HL-60 (cell line): ENCODE results near the gene CUEDC2.
A peak's percentile ranks its signal among the peaks of the same experiment; 100 is the strongest.

Source experiments
- DNase-seq, 2 experiments: peaks; one replicate each; pipeline ENCODE4 v3.0.0-alpha.2; 2010 to 2020; ENCODE audit warnings: low read depth in 1 of 2, low spot score in 1 of 2
- H3K27ac ChIP-seq: fragments of 250-450 bp; sonication (Bioruptor Pico); replicated peaks from 2 replicates; pipeline ENCODE4 v1.5.1; 2020; ENCODE audit warnings: mild to moderate bottlenecking, moderate library complexity
- H3K27me3 ChIP-seq: fragments of 250-450 bp; sonication (Bioruptor Pico); 2 replicates; pipeline ENCODE4 v1.5.1; 2021; ENCODE audit warnings: mild to moderate bottlenecking, moderate library complexity; ENCODE audit not compliant: insufficient read depth, poor library complexity, severe bottlenecking
- H3K4me3 ChIP-seq: replicated peaks from 2 replicates; pipeline ENCODE4 v1.5.1; 2011; ENCODE audit warnings: mild to moderate bottlenecking, control low read depth, low read length; ENCODE audit not compliant: insufficient read depth
- GABPA ChIP-seq: IDR thresholded peaks from 2 replicates; pipeline ENCODE4 v1.6.1; 2012; ENCODE audit warnings: low read depth
- POLR2AphosphoS5 ChIP-seq: IDR thresholded peaks from 2 replicates; pipeline ENCODE4 v1.6.1; 2012; ENCODE audit warnings: low read depth
- SPI1 ChIP-seq: IDR thresholded peaks from 2 replicates; pipeline ENCODE4 v1.6.1; 2012; ENCODE audit warnings: low read depth, mild to moderate bottlenecking, borderline replicate concordance
- TF ChIP-seq, protein P1 (sequence below): IDR thresholded peaks from one replicate; pipeline ENCODE4 v1.5.1; 2011; ENCODE audit warnings: low read length, control low read depth, inconsistent platforms; ENCODE audit not compliant: insufficient read depth
- TF ChIP-seq, protein P2 (sequence below): IDR thresholded peaks from 2 replicates; pipeline ENCODE4 v1.6.1; 2012; ENCODE audit warnings: low read depth; ENCODE audit not compliant: insufficient replicate concordance

Gene CUEDC2

DNA sequence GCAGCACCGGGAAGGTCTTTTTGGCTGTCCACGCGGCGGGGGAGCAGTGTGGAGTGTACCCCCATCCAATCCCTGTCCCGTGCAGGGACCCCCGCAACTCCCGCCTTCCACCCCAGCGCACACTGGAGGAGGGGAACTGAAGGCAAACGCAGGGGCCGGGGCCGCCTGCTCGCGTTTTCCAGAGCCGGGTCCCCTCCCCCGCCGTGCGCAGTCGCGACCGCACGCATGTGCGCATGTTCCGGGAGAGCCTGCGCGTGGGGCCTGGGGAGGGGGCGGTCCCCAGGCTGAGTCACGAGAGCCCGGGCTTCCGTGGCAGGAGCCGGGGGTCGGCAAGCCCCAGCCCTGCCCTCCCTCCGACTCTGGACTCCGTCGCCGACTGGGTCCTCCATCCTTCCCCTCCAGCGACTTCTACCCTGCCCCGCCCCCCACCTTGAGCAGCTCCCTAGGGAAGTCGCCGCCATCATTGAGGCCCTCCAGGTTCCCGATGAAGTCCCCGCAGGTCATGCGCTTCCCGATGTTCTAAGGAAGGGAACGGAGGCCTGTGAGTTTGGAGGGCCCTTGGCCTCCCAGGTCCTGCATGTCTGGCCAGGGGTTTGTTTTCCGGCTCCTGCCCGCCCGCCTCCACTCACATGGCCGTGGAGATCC lies 21.8 kb downstream of the CUEDC2 start:
- H3K4me3 ChIP-seq = peak overlapping the region; percentile 30

DNA sequence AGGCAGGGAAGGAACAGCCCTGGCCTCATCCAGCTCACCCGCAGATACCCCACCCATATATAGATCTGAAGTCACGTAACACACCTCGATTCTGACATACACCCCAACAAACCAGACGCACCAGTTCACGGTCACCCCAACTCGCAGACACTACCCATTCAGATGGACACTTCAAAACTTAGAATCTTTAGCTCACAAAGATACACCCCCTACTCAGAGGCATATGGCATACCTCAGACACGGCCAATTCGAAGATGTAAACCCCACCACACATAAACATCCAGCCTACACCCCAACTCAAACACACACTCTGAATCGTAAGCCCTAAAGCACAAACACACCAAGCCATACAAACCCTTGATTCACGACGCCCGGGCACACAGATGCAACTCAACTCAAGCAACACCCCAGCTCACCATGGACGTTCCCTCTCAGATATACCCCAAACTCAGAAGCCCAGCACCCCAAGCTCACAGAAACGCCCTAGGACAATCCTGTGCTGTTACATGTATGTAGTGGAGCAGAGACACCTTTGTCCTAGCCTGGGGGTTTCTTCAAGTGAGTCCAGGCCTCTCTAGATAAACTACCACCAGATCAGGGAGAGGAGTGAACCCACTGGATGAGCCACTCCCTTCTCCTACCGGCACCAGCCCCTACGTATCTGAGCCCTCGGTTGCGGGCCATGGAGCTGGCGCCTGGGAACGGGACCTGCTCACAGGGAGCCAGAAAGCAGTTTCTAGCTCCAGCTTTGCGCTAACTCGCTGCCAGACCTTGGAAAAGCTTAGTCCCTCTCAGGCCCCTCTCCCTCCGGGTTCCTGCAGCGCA lies 22.6 kb downstream of the CUEDC2 start:
- TF ChIP-seq, protein P1, sequence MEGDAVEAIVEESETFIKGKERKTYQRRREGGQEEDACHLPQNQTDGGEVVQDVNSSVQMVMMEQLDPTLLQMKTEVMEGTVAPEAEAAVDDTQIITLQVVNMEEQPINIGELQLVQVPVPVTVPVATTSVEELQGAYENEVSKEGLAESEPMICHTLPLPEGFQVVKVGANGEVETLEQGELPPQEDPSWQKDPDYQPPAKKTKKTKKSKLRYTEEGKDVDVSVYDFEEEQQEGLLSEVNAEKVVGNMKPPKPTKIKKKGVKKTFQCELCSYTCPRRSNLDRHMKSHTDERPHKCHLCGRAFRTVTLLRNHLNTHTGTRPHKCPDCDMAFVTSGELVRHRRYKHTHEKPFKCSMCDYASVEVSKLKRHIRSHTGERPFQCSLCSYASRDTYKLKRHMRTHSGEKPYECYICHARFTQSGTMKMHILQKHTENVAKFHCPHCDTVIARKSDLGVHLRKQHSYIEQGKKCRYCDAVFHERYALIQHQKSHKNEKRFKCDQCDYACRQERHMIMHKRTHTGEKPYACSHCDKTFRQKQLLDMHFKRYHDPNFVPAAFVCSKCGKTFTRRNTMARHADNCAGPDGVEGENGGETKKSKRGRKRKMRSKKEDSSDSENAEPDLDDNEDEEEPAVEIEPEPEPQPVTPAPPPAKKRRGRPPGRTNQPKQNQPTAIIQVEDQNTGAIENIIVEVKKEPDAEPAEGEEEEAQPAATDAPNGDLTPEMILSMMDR = no peak
- TF ChIP-seq SPI1 (no peak), POLR2AphosphoS5 (no peak), GABPA (no peak)
- TF ChIP-seq, protein P2, sequence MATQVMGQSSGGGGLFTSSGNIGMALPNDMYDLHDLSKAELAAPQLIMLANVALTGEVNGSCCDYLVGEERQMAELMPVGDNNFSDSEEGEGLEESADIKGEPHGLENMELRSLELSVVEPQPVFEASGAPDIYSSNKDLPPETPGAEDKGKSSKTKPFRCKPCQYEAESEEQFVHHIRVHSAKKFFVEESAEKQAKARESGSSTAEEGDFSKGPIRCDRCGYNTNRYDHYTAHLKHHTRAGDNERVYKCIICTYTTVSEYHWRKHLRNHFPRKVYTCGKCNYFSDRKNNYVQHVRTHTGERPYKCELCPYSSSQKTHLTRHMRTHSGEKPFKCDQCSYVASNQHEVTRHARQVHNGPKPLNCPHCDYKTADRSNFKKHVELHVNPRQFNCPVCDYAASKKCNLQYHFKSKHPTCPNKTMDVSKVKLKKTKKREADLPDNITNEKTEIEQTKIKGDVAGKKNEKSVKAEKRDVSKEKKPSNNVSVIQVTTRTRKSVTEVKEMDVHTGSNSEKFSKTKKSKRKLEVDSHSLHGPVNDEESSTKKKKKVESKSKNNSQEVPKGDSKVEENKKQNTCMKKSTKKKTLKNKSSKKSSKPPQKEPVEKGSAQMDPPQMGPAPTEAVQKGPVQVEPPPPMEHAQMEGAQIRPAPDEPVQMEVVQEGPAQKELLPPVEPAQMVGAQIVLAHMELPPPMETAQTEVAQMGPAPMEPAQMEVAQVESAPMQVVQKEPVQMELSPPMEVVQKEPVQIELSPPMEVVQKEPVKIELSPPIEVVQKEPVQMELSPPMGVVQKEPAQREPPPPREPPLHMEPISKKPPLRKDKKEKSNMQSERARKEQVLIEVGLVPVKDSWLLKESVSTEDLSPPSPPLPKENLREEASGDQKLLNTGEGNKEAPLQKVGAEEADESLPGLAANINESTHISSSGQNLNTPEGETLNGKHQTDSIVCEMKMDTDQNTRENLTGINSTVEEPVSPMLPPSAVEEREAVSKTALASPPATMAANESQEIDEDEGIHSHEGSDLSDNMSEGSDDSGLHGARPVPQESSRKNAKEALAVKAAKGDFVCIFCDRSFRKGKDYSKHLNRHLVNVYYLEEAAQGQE = no peak
- DNase-seq = no peak
- peaks cover 54% of the 10 kb centered on the region for H3K27me3 ChIP-seq
- no peak overlapping the region for H3K27ac ChIP-seq
- no peak overlapping the region for H3K4me3 ChIP-seq

More for the DNA sequence above, 21.8 kb downstream of the CUEDC2 start:
- no peak for TF ChIP-seq GABPA
- TF ChIP-seq SPI1 = no peak
- TF ChIP-seq, protein P2 = no peak
- TF ChIP-seq, protein P1 = no peak
- TF ChIP-seq POLR2AphosphoS5 = no peak
- no peak for DNase-seq
- Histone ChIP-seq H3K27ac (no peak overlapping the region), H3K27me3 (peaks cover 54% of the 10 kb centered on the region)

DNA sequence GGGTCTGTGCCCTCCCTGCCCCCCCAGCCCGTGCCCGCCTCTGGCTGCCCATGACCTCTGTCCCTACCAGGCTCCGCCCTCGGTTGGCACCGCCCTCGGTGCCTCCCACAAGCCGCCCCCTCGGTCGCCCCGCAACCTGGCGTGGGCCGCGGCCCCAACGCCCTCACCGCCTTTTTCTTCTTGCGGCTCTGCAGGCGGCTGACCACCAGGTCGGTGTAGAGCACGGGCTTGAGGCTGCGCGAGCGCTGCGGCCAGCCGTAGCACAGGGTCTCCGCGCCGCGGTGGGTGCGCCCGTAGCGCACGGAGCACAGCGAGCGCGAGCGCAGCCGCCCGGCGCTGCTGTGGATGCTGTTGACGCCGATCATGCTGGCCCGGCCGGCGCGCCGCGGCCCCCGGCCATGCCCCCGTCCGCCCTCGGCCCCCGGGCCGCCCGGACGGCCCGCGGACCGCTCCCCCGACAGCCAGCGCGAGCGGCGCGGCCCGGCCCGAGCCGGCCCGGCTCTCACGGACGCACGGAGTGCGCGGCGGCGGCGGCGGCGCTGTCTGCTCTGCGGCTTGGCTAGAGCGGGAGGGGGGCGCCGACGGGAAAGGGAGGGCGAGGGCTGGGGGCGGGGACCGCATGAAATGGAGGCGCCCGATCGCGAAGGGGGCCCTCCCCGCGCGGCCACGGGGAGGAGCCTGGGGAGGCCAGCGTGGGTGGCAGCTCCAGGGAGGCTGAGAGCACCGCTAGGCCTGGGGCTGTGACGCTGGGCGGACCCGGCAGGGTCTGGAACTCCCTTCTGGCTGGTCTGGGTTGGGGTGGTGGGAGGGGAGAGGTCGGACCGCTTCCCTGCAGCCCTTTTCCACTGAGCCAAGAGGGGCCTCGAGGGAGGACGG lies 23.4 kb downstream of the CUEDC2 start:
- Histone ChIP-seq H3K27ac (no peak overlapping the region), H3K27me3 (peaks cover 54% of the 10 kb centered on the region), H3K4me3 (0 out of 2 replicates have a peak overlapping the region, but pooled peaks have one; percentile 1)
- DNase-seq = no peak
- TF ChIP-seq SPI1 (no peak), POLR2AphosphoS5 (no peak), GABPA (no peak)
- TF ChIP-seq, protein P2 = no peak
- TF ChIP-seq, protein P1 = no peak
